GM19438 (cell line): Measurements from ENCODE around the gene SQSTM1.
"Not testable (repeated sequence)": the region's sequence is repeated elsewhere in the genome, so short reads cannot be mapped to it uniquely, and the experiment has no call there.

ENCODE experiments used
- ATAC-seq: cut with Tn5 transposase; IDR thresholded peaks from one replicate; pipeline ENCODE4 v1.9.1; 2021; ENCODE audit warnings: low read depth; ENCODE audit not compliant: unreplicated experiment

SQSTM1 gene

GRCh38 chr5:179820483-179821297 lies at the start of gene SQSTM1:
TSS of gene SQSTM1 (plus strand) at chr5:179820905. CDS start at chr5:179820937, 32 bp downstream.
- peak; percentile 32 for ATAC-seq

- no peak for ATAC-seq
Measured at GRCh38 chr5:179771311-179771895, 49.3 kb upstream of the SQSTM1 start.

- no peak for ATAC-seq
Measured at GRCh38 chr5:179772351-179772750, 48.4 kb upstream of the SQSTM1 start.

GRCh38 chr5:179773686-179774040 lies 47.0 kb upstream of the SQSTM1 start:
- no peak for ATAC-seq

GRCh38 chr5:179774442-179774841 lies 46.3 kb upstream of the SQSTM1 start:
- ATAC-seq: no peak

- no peak for ATAC-seq
Measured at GRCh38 chr5:179776411-179776938, 44.2 kb upstream of the SQSTM1 start.

GRCh38 chr5:179777456-179777855 lies 43.2 kb upstream of the SQSTM1 start:
- ATAC-seq: no peak

GRCh38 chr5:179777909-179778308 lies 42.8 kb upstream of the SQSTM1 start:
- no peak for ATAC-seq

GRCh38 chr5:179778591-179778990 lies 42.1 kb upstream of the SQSTM1 start:
- no peak for ATAC-seq

- ATAC-seq: no peak
Measured at GRCh38 chr5:179779826-179780225, 40.9 kb upstream of the SQSTM1 start.

- no peak for ATAC-seq
Measured at GRCh38 chr5:179780362-179780761, 40.3 kb upstream of the SQSTM1 start.

- no peak for ATAC-seq
Measured at GRCh38 chr5:179781846-179782245, 38.9 kb upstream of the SQSTM1 start.

GRCh38 chr5:179783128-179783527 lies 37.6 kb upstream of the SQSTM1 start:
- ATAC-seq: no peak

- ATAC-seq: no peak
Measured at GRCh38 chr5:179786861-179787260, 33.8 kb upstream of the SQSTM1 start.

- no peak for ATAC-seq
Measured at GRCh38 chr5:179788193-179788854, 32.4 kb upstream of the SQSTM1 start.

GRCh38 chr5:179789278-179789677 lies 31.4 kb upstream of the SQSTM1 start:
- not testable (repeated sequence) for ATAC-seq

GRCh38 chr5:179791881-179792611 lies 28.7 kb upstream of the SQSTM1 start:
- ATAC-seq: no peak

- ATAC-seq: no peak
Measured at GRCh38 chr5:179792612-179793467, 27.9 kb upstream of the SQSTM1 start.

- ATAC-seq: no peak
Measured at GRCh38 chr5:179793468-179794139, 27.1 kb upstream of the SQSTM1 start, which contains the start of gene LTC4S. TSS of gene LTC4S (plus strand) at chr5:179793986. CDS start at chr5:179794081, 95 bp downstream.
